ENCODE results near the gene CDK8. TPM values are rescaled to one million over a fixed set of nuclear protein-coding genes. Genes with fewer than 3 reads are reported as not detected.

Gene CDK8
- total and polyA plus RNA-seq, 2 donors (not counting 3 experiments of a cell fraction or from before 2014, with no cell fraction given), result 12.2 to 13.3 TPM

DNA sequence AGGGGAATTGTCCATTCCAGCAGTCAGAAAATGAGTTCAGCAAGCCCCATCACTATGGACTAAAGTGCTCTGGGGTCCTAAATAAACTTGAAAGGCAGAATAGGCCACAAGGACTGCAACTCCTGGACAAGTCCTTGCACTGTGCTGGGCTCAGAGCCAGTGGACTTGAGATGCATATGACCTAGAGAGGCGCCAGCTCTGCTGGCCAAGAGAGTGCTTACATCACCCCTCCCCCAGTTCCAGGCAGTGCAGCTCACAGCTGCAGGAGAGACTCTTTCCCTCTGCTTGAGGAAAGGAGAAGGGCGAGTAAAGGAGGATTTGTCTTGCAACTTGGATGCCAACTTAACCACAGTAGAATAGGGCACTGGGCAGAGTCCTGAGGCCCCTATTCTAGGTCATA is 194.1 kb downstream of the CDK8 start:
- Histone ChIP-seq H3K4me1 (ENCODE audit: control insufficient read depth, extremely low read depth, insufficient read depth, low read length) (no peaks in the 10 kb centered on the region), H3K27me3 (ENCODE audit: control insufficient read depth in 2 of 2, insufficient read depth in 2 of 2, low read length in 2 of 2) (no peaks in the 10 kb centered on the region), H3K4me2 (ENCODE audit: insufficient read depth, low read length) (no peak overlapping the region), H3K27ac (ENCODE audit: insufficient read depth, low read depth, low read length) (no peak overlapping the region), H3K79me2 (ENCODE audit: control insufficient read depth, insufficient read depth, low read length) (no peaks in the 10 kb centered on the region), H3K9me1 (replicated peaks; ENCODE audit: control insufficient read depth, extremely low read depth, insufficient read depth, low read length) (no peaks in the 10 kb centered on the region), H4K20me1 (replicated peaks; ENCODE audit: control insufficient read depth, extremely low read depth, insufficient read depth, low read length) (no peaks in the 10 kb centered on the region), H3K36me3 (ENCODE audit: control insufficient read depth in 2 of 2, extremely low read depth in 1 of 2, insufficient read depth in 2 of 2, low read length in 2 of 2) (no peaks in the 10 kb centered on the region), H3K4me3 (replicated peaks in 1 of 3; ENCODE audit: insufficient read depth in 1 of 3, low read depth in 1 of 3, low read length in 3 of 3) (no peak overlapping the region), H3K9ac (replicated peaks; ENCODE audit: extremely low read depth, insufficient read depth, low read length) (no peak overlapping the region), H3K9me3 (replicated peaks; ENCODE audit: control insufficient read depth, insufficient read depth, low read length) (no peaks in the 10 kb centered on the region), H2AFZ (ENCODE audit: low read depth, low read length) (no peak overlapping the region)
- no peak for FAIRE-seq
- CTCF ChIA-PET, result interaction anchor here (1.7 kb wide), 1 partner anchor 250 kb away, joined by 9 read pairs; no protein-coding TSS in a partner anchor
- BruUV-seq (replicated peaks), result no TSS peak
- POLR2A ChIA-PET, result no interaction called here
- intact Hi-C loops (cut with micrococcal nuclease), result no loop called here
- TF ChIP-seq MYC (IDR thresholded peaks at IDR 0.05; ENCODE audit: low read depth, low read length) (no peak), FOS (IDR thresholded peaks at IDR 0.05; ENCODE audit: borderline replicate concordance, insufficient read depth, low read length) (no peak), JUN (IDR thresholded peaks at IDR 0.05; ENCODE audit: borderline replicate concordance, insufficient read depth, insufficient read length, low read depth) (no peak)
- TF ChIP-seq, protein P1, sequence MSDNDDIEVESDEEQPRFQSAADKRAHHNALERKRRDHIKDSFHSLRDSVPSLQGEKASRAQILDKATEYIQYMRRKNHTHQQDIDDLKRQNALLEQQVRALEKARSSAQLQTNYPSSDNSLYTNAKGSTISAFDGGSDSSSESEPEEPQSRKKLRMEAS (IDR thresholded peaks at IDR 0.05; ENCODE audit: insufficient read depth, insufficient read length), result no peak
- dilution Hi-C loops (cut with MboI; ENCODE audit: extremely low pct_ligation_motif_present, low sequenced_read_pairs), result no loop called here
- no peak for DNase-seq (ENCODE audit: low read depth, low spot score)

- no peak overlapping the region for H3K9ac ChIP-seq (replicated peaks; ENCODE audit: extremely low read depth, insufficient read depth, low read length)
- no peak overlapping the region for H3K4me2 ChIP-seq (ENCODE audit: insufficient read depth, low read length)
- no TSS peak for BruUV-seq (replicated peaks)
- dilution Hi-C loops (cut with MboI; ENCODE audit: extremely low pct_ligation_motif_present, low sequenced_read_pairs) (no loop called here), intact Hi-C loops (cut with micrococcal nuclease) (no loop called here)
- no peaks in the 10 kb centered on the region for H3K79me2 ChIP-seq (ENCODE audit: control insufficient read depth, insufficient read depth, low read length)
- ChIA-PET POLR2A (no interaction called here), CTCF (interaction anchor here (1.7 kb wide), 1 partner anchor 249 kb away, joined by 9 read pairs; no protein-coding TSS in a partner anchor)
- H3K27ac ChIP-seq (ENCODE audit: insufficient read depth, low read depth, low read length), result no peak overlapping the region
- no peak overlapping the region for H3K4me3 ChIP-seq (replicated peaks in 1 of 3; ENCODE audit: insufficient read depth in 1 of 3, low read depth in 1 of 3, low read length in 3 of 3)
- no peaks in the 10 kb centered on the region for H3K9me3 ChIP-seq (replicated peaks; ENCODE audit: control insufficient read depth, insufficient read depth, low read length)
- H3K9me1 ChIP-seq (replicated peaks; ENCODE audit: control insufficient read depth, extremely low read depth, insufficient read depth, low read length), result no peaks in the 10 kb centered on the region
- H3K36me3 ChIP-seq (ENCODE audit: control insufficient read depth in 2 of 2, extremely low read depth in 1 of 2, insufficient read depth in 2 of 2, low read length in 2 of 2), result no peaks in the 10 kb centered on the region
- TF ChIP-seq, protein P1 (IDR thresholded peaks at IDR 0.05; ENCODE audit: insufficient read depth, insufficient read length), result no peak
- TF ChIP-seq JUN (IDR thresholded peaks at IDR 0.05; ENCODE audit: borderline replicate concordance, insufficient read depth, insufficient read length, low read depth) (no peak), EZH2 (IDR thresholded peaks at IDR 0.05; ENCODE audit: borderline replicate concordance, low read depth, low read length, severe bottlenecking) (no peak), CTCF (IDR thresholded peaks at IDR 0.05; ENCODE audit: extremely low read depth in 1 of 2, insufficient read depth in 1 of 2, low read depth in 1 of 2, low read length in 2 of 2) (no peak), MYC (IDR thresholded peaks at IDR 0.05; ENCODE audit: low read depth, low read length) (no peak), GATA2 (IDR thresholded peaks at IDR 0.05; ENCODE audit: insufficient read depth, insufficient read length, low read depth, low read length) (no peak), FOS (IDR thresholded peaks at IDR 0.05; ENCODE audit: borderline replicate concordance, insufficient read depth, low read length) (no peak), POLR2A (IDR thresholded peaks at IDR 0.05; ENCODE audit: low read depth, low read length) (no peak), POLR2AphosphoS5 (IDR thresholded peaks at IDR 0.05; ENCODE audit: insufficient read depth, low read depth, low read length) (no peak)
- DNase-seq (ENCODE audit: low read depth, low spot score) (no peak), FAIRE-seq (no peak)
- H2AFZ ChIP-seq (ENCODE audit: low read depth, low read length), result no peak overlapping the region
- no peaks in the 10 kb centered on the region for H4K20me1 ChIP-seq (replicated peaks; ENCODE audit: control insufficient read depth, extremely low read depth, insufficient read depth, low read length)
- H3K4me1 ChIP-seq (ENCODE audit: control insufficient read depth, extremely low read depth, insufficient read depth, low read length), result no peaks in the 10 kb centered on the region
- no peaks in the 10 kb centered on the region for H3K27me3 ChIP-seq (ENCODE audit: control insufficient read depth in 2 of 2, insufficient read depth in 2 of 2, low read length in 2 of 2)
These were observed 195.3 kb downstream of the CDK8 start for GRCh38 chr13:26449063-26449848.
